ENCODE data around the gene FDPS.
"Not testable (repeated sequence)": the region's sequence is repeated elsewhere in the genome, so short reads cannot be mapped to it uniquely, and the experiment has no call there.

Gene FDPS

DNA sequence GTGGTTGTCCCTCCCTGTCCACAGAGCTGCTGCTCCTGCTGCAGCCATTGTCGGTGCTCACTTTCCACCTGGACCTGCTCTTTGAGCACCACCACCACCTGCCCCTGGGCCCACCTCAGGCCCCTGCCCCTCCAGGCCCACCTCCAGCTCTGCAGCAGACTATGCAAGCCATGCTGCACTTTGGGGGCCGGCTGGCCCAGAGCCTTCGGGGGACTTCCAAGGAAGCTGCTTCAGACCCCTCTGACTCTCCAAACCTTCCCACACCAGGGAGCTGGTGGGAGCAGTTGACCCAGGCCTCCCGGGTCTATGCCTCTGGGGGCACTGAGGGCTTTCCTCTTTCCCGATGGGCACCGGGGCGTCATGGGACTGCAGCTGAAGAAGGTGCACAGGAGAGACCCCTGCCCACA, 18.0 kb downstream of the FDPS start:
- H3K4me1 ChIP-seq (ENCODE audit: control insufficient read depth, insufficient read depth, low read length, poor library complexity, severe bottlenecking), result peaks cover 16% of the 10 kb centered on the region
- 89 to 97% methylated on average over 5 of the region's 7 CpGs for WGBS, 2 experiments (ENCODE audit: insufficient coverage in 2 of 2)
- H3K36me3 ChIP-seq (ENCODE audit: control insufficient read depth, insufficient read depth, low read length), result peaks cover 52% of the 10 kb centered on the region

DNA sequence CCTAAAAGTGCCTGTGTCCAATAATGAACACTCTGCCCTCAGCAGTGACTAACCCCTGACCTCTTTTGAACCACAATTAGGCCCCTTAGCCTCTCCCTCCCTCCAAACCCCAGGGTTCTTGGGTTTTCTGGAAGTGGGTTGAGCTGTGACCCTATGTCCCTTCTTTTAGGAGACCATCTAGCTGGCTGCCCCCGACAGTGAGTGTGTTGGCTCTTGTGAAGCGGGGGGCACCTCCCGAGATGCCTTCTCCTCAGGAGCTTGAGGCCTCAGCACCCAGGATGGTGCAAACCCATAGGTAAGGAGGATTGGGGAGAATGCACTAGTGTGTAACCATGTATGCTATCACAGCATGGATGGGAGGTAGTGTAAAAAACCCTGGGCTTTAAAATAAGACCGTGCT, 19.3 kb downstream of the FDPS start:
- Histone ChIP-seq H3K36me3 (ENCODE audit: control insufficient read depth, insufficient read depth, low read length) (peaks cover 57% of the 10 kb centered on the region), H3K27ac (ENCODE audit: low read depth, low read length, severe bottlenecking) (no peak overlapping the region), H3K4me1 (ENCODE audit: control insufficient read depth, insufficient read depth, low read length, poor library complexity, severe bottlenecking) (peaks cover 8% of the 10 kb centered on the region), H3K9me3 (ENCODE audit: control insufficient read depth, low read length) (no peaks in the 10 kb centered on the region), H3K4me3 (ENCODE audit: extremely low read depth, insufficient read depth, low read length, poor library complexity, severe bottlenecking) (no peak overlapping the region)
- whole genome bisulfite sequencing, 2 experiments (ENCODE audit: insufficient coverage in 2 of 2), result 100% methylated on average over 3 to 4 of the region's 4 CpGs

More for the DNA sequence above, 18.0 kb downstream of the FDPS start:
- no peak overlapping the region for H3K4me3 ChIP-seq (ENCODE audit: extremely low read depth, insufficient read depth, low read length, poor library complexity, severe bottlenecking)
- H3K27ac ChIP-seq (ENCODE audit: low read depth, low read length, severe bottlenecking), result no peak overlapping the region
- H3K9me3 ChIP-seq (ENCODE audit: control insufficient read depth, low read length), result no peaks in the 10 kb centered on the region

DNA sequence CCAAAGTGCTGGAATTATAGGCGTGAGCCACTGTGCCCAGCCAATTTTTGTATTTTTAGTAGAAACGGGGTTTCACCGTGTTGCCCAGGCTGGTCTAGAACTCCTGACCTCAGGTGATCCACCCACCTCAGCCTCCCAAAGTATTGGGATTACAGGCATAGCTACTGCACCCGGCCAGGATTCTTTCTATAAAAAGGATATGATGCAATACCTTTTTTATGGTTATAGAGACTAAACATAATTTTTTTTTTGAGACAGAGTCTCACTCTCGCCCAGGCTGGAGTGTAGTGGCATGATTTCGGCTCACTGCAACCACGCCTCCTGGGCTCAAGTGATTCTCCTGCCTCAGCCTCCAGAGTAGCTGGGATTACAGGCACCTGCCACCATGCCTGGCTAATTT, 20.2 kb downstream of the FDPS start:
- not testable (repeated sequence) for H3K27ac ChIP-seq (ENCODE audit: low read depth, low read length, severe bottlenecking); H3K4me1 ChIP-seq (ENCODE audit: control insufficient read depth, insufficient read depth, low read length, poor library complexity, severe bottlenecking); H3K4me3 ChIP-seq (ENCODE audit: extremely low read depth, insufficient read depth, low read length, poor library complexity, severe bottlenecking); H3K9me3 ChIP-seq (ENCODE audit: control insufficient read depth, low read length)
- H3K36me3 ChIP-seq (ENCODE audit: control insufficient read depth, insufficient read depth, low read length), result peaks cover 65% of the 10 kb centered on the region
- 95 to 97% methylated on average over 5 to 6 of the region's 7 CpGs for WGBS, 2 experiments (ENCODE audit: insufficient coverage in 2 of 2)

DNA sequence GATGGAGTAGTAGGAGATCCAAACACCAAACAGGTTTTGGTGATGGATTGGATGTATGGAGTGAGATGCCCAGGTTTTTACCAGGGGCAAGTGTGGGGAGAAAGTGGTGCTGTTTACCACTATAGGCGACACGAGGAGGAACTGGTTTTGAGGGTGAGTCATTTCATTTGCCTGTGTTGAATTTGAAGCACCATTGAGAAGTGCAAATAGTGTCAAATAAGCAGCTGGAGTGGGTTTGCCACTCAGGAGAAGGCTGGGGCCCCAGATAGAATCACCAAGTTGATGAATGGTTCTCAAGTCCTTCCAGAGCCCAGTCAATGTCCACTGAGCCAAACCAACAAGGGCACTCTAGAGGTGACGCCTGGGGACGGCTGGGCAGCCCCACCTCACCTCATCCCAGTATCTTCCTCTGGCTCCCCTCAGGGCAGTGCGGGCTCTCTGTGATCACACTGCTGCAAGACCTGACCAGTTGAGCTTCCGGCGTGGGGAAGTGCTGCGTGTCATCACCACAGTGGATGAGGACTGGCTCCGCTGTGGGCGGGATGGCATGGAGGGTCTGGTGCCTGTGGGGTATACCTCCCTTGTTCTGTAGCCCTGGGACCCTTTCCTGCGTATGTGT, 21.4 kb downstream of the FDPS start:
- 99 to 100% methylated on average over 10 of the region's 11 CpGs for WGBS, 2 experiments (ENCODE audit: insufficient coverage in 2 of 2)
- peaks cover 73% of the 10 kb centered on the region for H3K36me3 ChIP-seq (ENCODE audit: control insufficient read depth, insufficient read depth, low read length)

DNA sequence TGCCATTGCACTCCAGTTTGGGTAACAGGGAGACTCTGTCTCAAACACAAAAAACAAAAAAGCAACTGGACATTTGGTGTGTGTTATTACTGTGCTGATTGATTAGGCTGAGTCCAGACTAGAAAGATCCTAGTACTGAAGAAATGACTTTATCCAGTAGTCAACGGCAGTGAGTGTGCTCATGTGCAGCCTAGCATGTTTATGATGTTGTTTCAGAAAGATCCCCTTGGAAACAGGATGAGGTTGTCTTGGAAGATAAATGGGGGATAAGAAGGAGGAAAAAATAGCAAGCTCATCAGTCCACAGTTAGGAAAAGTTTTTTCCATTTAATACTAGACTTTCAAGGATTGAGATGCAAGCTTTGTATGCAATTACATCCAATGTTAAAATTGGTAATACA, 26.3 kb downstream of the FDPS start:
- H3K36me3 ChIP-seq (ENCODE audit: control insufficient read depth, insufficient read depth, low read length), result peaks cover 78% of the 10 kb centered on the region
- 100% methylated on average over 1 of the region's 1 CpG for WGBS, 2 experiments (ENCODE audit: insufficient coverage in 2 of 2)
- no peak overlapping the region for H3K27ac ChIP-seq (ENCODE audit: low read depth, low read length, severe bottlenecking)
- no peaks in the 10 kb centered on the region for H3K4me1 ChIP-seq (ENCODE audit: control insufficient read depth, insufficient read depth, low read length, poor library complexity, severe bottlenecking)
- H3K9me3 ChIP-seq (ENCODE audit: control insufficient read depth, low read length), result no peaks in the 10 kb centered on the region
- H3K4me3 ChIP-seq (ENCODE audit: extremely low read depth, insufficient read depth, low read length, poor library complexity, severe bottlenecking), result no peak overlapping the region

More for the DNA sequence above, 21.4 kb downstream of the FDPS start:
- Histone ChIP-seq H3K27ac (ENCODE audit: low read depth, low read length, severe bottlenecking) (no peak overlapping the region), H3K4me1 (ENCODE audit: control insufficient read depth, insufficient read depth, low read length, poor library complexity, severe bottlenecking) (peaks cover 8% of the 10 kb centered on the region), H3K9me3 (ENCODE audit: control insufficient read depth, low read length) (no peaks in the 10 kb centered on the region), H3K4me3 (ENCODE audit: extremely low read depth, insufficient read depth, low read length, poor library complexity, severe bottlenecking) (no peak overlapping the region)

DNA sequence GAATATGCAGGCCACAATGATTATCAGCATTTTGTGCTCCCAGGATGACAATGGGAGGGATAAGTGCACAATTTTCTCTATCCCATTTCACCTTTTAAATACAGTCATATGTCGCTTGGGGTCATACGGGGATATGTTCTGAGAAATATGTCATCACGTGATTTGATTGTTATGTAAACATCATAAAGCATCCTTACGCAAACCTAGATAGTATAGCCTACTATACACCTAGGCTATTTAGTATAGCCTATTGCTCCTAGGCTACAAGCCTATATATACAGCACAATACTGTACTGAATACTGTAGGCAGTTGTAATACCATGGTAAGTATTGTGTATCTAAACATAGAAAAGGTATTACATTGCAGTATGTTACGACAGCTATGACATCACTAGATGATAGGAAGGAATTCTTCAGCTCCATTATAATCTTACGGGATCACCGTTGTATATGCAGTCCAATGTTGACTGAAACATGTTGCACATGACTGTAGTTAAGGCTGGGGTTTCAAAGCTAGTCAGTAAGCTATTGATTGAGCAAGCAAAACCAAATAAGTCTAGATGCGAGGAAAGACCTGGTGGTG, 30.9 kb downstream of the FDPS start:
- H3K4me3 ChIP-seq (ENCODE audit: extremely low read depth, insufficient read depth, low read length, poor library complexity, severe bottlenecking), result no peak overlapping the region
- H3K27ac ChIP-seq (ENCODE audit: low read depth, low read length, severe bottlenecking), result no peak overlapping the region
- 95 to 98% methylated on average over 3 to 5 of the region's 8 CpGs for WGBS, 2 experiments (ENCODE audit: insufficient coverage in 2 of 2)
- H3K9me3 ChIP-seq (ENCODE audit: control insufficient read depth, low read length), result no peaks in the 10 kb centered on the region
- no peaks in the 10 kb centered on the region for H3K4me1 ChIP-seq (ENCODE audit: control insufficient read depth, insufficient read depth, low read length, poor library complexity, severe bottlenecking)
- H3K36me3 ChIP-seq (ENCODE audit: control insufficient read depth, insufficient read depth, low read length), result peaks cover 86% of the 10 kb centered on the region

DNA sequence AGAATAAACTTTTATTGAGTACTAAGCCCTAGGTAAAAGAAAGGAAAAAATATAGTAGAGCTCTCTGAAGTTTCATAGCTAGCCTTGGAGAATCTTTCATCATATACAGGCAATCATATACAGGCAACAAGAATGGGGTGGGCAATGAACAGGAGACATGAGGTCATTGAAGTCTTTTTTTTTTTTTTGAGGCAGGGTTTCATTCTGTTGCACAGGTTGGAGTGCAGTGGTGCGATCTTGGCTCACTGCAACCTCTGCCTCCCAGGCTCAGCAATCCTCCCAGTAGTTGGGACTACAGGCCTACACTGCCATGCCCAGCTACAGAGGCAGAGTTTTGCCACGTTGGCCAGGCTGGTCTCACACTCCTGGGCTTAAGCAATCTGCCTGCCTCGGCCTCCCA, 34.2 kb downstream of the FDPS start:
- H3K4me3 ChIP-seq (ENCODE audit: extremely low read depth, insufficient read depth, low read length, poor library complexity, severe bottlenecking), result no peak overlapping the region
- H3K36me3 ChIP-seq (ENCODE audit: control insufficient read depth, insufficient read depth, low read length), result peaks cover 90% of the 10 kb centered on the region
- no peaks in the 10 kb centered on the region for H3K4me1 ChIP-seq (ENCODE audit: control insufficient read depth, insufficient read depth, low read length, poor library complexity, severe bottlenecking)
- 96 to 100% methylated on average over 3 of the region's 3 CpGs for WGBS, 2 experiments (ENCODE audit: insufficient coverage in 2 of 2)
- no peaks in the 10 kb centered on the region for H3K9me3 ChIP-seq (ENCODE audit: control insufficient read depth, low read length)
- H3K27ac ChIP-seq (ENCODE audit: low read depth, low read length, severe bottlenecking), result no peak overlapping the region

DNA sequence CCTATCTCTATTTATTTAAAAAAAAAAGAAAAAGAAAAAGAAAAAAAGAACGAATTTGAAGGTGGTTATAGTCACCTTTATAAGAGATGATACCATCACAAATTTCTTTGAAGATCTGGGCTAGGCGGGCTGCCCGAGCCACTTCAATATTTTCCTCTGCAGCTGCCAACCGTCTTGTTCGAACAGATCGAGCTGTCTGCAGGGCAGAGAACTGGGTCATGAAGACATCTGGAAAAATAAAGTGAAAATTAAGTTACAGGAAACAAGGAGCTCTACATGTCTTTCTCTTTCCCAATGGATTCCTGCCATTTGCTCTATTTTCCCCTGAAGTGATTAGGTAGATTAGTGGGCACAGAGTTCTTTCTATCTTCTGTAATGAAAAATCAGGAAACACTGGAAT, 44.0 kb downstream of the FDPS start:
- no peak overlapping the region for H3K27ac ChIP-seq (ENCODE audit: low read depth, low read length, severe bottlenecking)
- peaks cover 91% of the 10 kb centered on the region for H3K36me3 ChIP-seq (ENCODE audit: control insufficient read depth, insufficient read depth, low read length)
- no peaks in the 10 kb centered on the region for H3K9me3 ChIP-seq (ENCODE audit: control insufficient read depth, low read length)
- no peaks in the 10 kb centered on the region for H3K4me1 ChIP-seq (ENCODE audit: control insufficient read depth, insufficient read depth, low read length, poor library complexity, severe bottlenecking)
- no peak overlapping the region for H3K4me3 ChIP-seq (ENCODE audit: extremely low read depth, insufficient read depth, low read length, poor library complexity, severe bottlenecking)
- 96 to 100% methylated on average over 3 to 5 of the region's 6 CpGs for WGBS, 2 experiments (ENCODE audit: insufficient coverage in 2 of 2)

DNA sequence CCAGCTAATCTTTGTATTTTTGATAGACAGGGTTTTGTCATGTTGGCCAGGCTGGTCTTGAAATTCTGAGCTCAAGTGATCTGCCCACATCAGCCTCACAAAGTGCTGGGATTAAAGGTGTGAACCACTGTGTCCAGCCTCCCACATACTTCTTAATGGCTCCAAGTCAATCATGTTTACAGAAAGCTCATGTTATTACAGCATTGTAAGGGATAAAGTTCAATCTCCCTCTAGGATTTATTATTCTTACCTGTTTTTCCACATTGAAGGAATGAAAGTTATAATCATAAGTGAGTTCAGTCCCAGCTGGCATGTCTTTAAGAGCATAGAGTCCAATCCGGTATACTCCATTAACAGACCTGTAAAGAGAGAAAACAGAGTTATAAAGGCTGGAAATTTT, 51.4 kb downstream of the FDPS start:
- H3K36me3 ChIP-seq (ENCODE audit: control insufficient read depth, insufficient read depth, low read length), result peaks cover 77% of the 10 kb centered on the region

More for the DNA sequence above, 51.4 kb downstream of the FDPS start:
- Histone ChIP-seq H3K27ac (ENCODE audit: low read depth, low read length, severe bottlenecking) (no peak overlapping the region), H3K4me1 (ENCODE audit: control insufficient read depth, insufficient read depth, low read length, poor library complexity, severe bottlenecking) (no peaks in the 10 kb centered on the region), H3K4me3 (ENCODE audit: extremely low read depth, insufficient read depth, low read length, poor library complexity, severe bottlenecking) (no peak overlapping the region), H3K9me3 (ENCODE audit: control insufficient read depth, low read length) (no peaks in the 10 kb centered on the region)
- WGBS, 2 experiments (ENCODE audit: insufficient coverage in 2 of 2), result 100% methylated on average over 1 of the region's 1 CpG; no CpG with 5 or more reads in 1 of the 2 experiments
